Measurements from ENCODE around the gene MARCHF2.
"Not testable (repeated sequence)": the region's sequence is repeated elsewhere in the genome, so short reads cannot be mapped to it uniquely, and the experiment has no call there.

The MARCHF2 gene

DNA sequence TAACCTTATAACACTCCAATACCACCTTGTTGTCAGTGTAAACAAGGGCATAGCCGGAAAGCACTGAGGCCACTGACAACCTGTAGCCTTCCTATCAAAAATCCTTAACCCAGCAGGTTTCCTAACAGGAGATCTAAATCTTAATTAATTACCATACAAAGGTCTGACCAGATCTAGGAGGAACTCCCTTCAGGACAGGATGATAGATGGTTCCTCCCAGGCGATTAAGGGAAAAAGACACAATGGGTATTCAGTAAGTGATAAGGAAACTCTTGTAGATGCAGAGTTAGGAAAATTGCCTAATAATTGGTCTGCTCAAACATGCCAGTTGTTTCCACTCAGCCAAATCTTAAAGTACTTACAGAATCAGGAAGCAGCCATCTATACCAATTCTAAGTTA lies 28.0 kb upstream of the MARCHF2 start:
- H3K4me1 ChIP-seq (ENCODE audit: control insufficient read depth in 2 of 2, insufficient read depth in 1 of 2, low read depth in 1 of 2, low read length in 2 of 2); H2BK5ac ChIP-seq (ENCODE audit: low read length); H2AFZ ChIP-seq (ENCODE audit: low read length); H2BK120ac ChIP-seq (ENCODE audit: low read depth, low read length); H3K4ac ChIP-seq (ENCODE audit: low read length); H2AK5ac ChIP-seq (ENCODE audit: low read depth, low read length); H2BK15ac ChIP-seq (ENCODE audit: low read length); H2BK12ac ChIP-seq (ENCODE audit: low read length); H3K4me3 ChIP-seq (ENCODE audit: low read length in 2 of 2); H3K27ac ChIP-seq (replicated peaks; ENCODE audit: low read length); H3K9me3 ChIP-seq (replicated peaks in 1 of 2; ENCODE audit: control insufficient read depth in 2 of 2, insufficient read depth in 1 of 2, low read depth in 1 of 2, low read length in 2 of 2); H3K23ac ChIP-seq (ENCODE audit: low read depth, low read length, poor library complexity); DNase-seq (ENCODE audit: low spot score); H3K36me3 ChIP-seq (replicated peaks in 1 of 2; ENCODE audit: control insufficient read depth in 2 of 2, insufficient read depth in 2 of 2, low read length in 2 of 2); H4K8ac ChIP-seq (ENCODE audit: low read depth, low read length); H3K9ac ChIP-seq (ENCODE audit: low read depth, low read length, poor library complexity); H3K18ac ChIP-seq (ENCODE audit: low read length); H3K4me2 ChIP-seq (ENCODE audit: insufficient read depth, low read length, poor library complexity, severe bottlenecking); H3K79me1 ChIP-seq (ENCODE audit: low read depth, low read length); H4K91ac ChIP-seq (ENCODE audit: low read depth, low read length, poor library complexity); H3K14ac ChIP-seq (ENCODE audit: low read length); H3K27me3 ChIP-seq (ENCODE audit: control insufficient read depth in 3 of 3, insufficient read depth in 3 of 3, low read depth in 1 of 3, low read length in 3 of 3): not testable (repeated sequence)
- WGBS, 2 donors (ENCODE audit: extremely low coverage in 2 of 2, insufficient read length in 2 of 2, insufficient replicate concordance in 1 of 2), result no CpG with 5 or more reads among the region's 2 CpGs

DNA sequence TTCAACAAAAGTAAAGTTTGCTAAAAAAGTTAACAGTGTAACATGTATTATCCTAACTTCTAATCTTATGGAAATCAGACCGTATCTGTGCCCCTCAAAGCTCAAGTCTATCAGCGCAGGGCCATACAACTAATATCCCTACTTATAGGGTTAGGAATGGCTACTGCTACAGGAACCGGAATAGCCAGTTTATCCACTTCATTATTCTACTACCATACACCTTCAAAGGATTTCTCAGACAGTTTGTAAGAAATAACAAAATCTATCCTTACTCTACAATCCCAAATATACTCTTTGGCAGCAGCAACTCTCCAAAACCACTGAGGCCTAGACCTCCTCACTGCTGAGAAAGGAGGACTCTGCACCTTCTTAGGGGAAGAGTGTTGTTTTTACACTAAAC lies 27.5 kb upstream of the MARCHF2 start:
- not testable (repeated sequence) for H3K9me3 ChIP-seq (replicated peaks in 1 of 2; ENCODE audit: control insufficient read depth in 2 of 2, insufficient read depth in 1 of 2, low read depth in 1 of 2, low read length in 2 of 2); H3K18ac ChIP-seq (ENCODE audit: low read length); H2AFZ ChIP-seq (ENCODE audit: low read length); H3K27me3 ChIP-seq (ENCODE audit: control insufficient read depth in 3 of 3, insufficient read depth in 3 of 3, low read depth in 1 of 3, low read length in 3 of 3); H2BK15ac ChIP-seq (ENCODE audit: low read length); H3K36me3 ChIP-seq (replicated peaks in 1 of 2; ENCODE audit: control insufficient read depth in 2 of 2, insufficient read depth in 2 of 2, low read length in 2 of 2); H3K14ac ChIP-seq (ENCODE audit: low read length); H4K8ac ChIP-seq (ENCODE audit: low read depth, low read length); H2AK5ac ChIP-seq (ENCODE audit: low read depth, low read length); H3K4ac ChIP-seq (ENCODE audit: low read length); H2BK120ac ChIP-seq (ENCODE audit: low read depth, low read length); H3K23ac ChIP-seq (ENCODE audit: low read depth, low read length, poor library complexity); H3K4me3 ChIP-seq (ENCODE audit: low read length in 2 of 2); H3K4me1 ChIP-seq (ENCODE audit: control insufficient read depth in 2 of 2, insufficient read depth in 1 of 2, low read depth in 1 of 2, low read length in 2 of 2); H3K9ac ChIP-seq (ENCODE audit: low read depth, low read length, poor library complexity); DNase-seq (ENCODE audit: low spot score); H3K79me1 ChIP-seq (ENCODE audit: low read depth, low read length); H2BK5ac ChIP-seq (ENCODE audit: low read length); H3K27ac ChIP-seq (replicated peaks; ENCODE audit: low read length); H3K4me2 ChIP-seq (ENCODE audit: insufficient read depth, low read length, poor library complexity, severe bottlenecking); H4K91ac ChIP-seq (ENCODE audit: low read depth, low read length, poor library complexity); H2BK12ac ChIP-seq (ENCODE audit: low read length)
- no CpG with 5 or more reads among the region's 3 CpGs for WGBS, 2 donors (ENCODE audit: extremely low coverage in 2 of 2, insufficient read length in 2 of 2, insufficient replicate concordance in 1 of 2)

DNA sequence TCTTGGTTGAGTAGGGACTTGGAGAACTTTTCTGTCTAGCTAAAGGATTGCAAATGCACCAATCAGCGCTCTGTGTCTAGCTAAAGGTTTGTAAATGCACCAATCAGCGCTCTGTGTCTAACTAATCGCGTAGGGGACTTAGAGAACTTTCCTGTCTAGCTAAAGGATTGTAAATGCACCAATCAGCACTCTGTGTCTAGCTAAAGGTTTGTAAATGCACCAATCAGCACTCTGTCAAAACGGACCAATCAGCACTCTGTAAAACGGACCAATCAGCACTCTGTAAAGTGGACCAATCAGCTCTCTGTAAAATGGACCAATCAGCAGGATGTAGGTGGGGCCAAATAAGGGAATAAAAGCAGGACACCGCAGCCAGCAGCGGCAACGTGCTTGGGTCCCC lies 26.7 kb upstream of the MARCHF2 start:
- H3K4ac ChIP-seq (ENCODE audit: low read length); H3K4me3 ChIP-seq (ENCODE audit: low read length in 2 of 2); H3K4me2 ChIP-seq (ENCODE audit: insufficient read depth, low read length, poor library complexity, severe bottlenecking); H3K14ac ChIP-seq (ENCODE audit: low read length); H4K8ac ChIP-seq (ENCODE audit: low read depth, low read length); H3K36me3 ChIP-seq (replicated peaks in 1 of 2; ENCODE audit: control insufficient read depth in 2 of 2, insufficient read depth in 2 of 2, low read length in 2 of 2); H2BK15ac ChIP-seq (ENCODE audit: low read length); H2AFZ ChIP-seq (ENCODE audit: low read length); H4K91ac ChIP-seq (ENCODE audit: low read depth, low read length, poor library complexity); H3K23ac ChIP-seq (ENCODE audit: low read depth, low read length, poor library complexity); DNase-seq (ENCODE audit: low spot score); H3K79me1 ChIP-seq (ENCODE audit: low read depth, low read length); H3K27ac ChIP-seq (replicated peaks; ENCODE audit: low read length); H3K4me1 ChIP-seq (ENCODE audit: control insufficient read depth in 2 of 2, insufficient read depth in 1 of 2, low read depth in 1 of 2, low read length in 2 of 2); H2AK5ac ChIP-seq (ENCODE audit: low read depth, low read length); H3K9me3 ChIP-seq (replicated peaks in 1 of 2; ENCODE audit: control insufficient read depth in 2 of 2, insufficient read depth in 1 of 2, low read depth in 1 of 2, low read length in 2 of 2); H2BK120ac ChIP-seq (ENCODE audit: low read depth, low read length); H3K18ac ChIP-seq (ENCODE audit: low read length); H3K9ac ChIP-seq (ENCODE audit: low read depth, low read length, poor library complexity); H2BK5ac ChIP-seq (ENCODE audit: low read length); H3K27me3 ChIP-seq (ENCODE audit: control insufficient read depth in 3 of 3, insufficient read depth in 3 of 3, low read depth in 1 of 3, low read length in 3 of 3); H2BK12ac ChIP-seq (ENCODE audit: low read length): not testable (repeated sequence)
- no CpG with 5 or more reads among the region's 9 CpGs for WGBS, 2 donors (ENCODE audit: extremely low coverage in 2 of 2, insufficient read length in 2 of 2, insufficient replicate concordance in 1 of 2)

DNA sequence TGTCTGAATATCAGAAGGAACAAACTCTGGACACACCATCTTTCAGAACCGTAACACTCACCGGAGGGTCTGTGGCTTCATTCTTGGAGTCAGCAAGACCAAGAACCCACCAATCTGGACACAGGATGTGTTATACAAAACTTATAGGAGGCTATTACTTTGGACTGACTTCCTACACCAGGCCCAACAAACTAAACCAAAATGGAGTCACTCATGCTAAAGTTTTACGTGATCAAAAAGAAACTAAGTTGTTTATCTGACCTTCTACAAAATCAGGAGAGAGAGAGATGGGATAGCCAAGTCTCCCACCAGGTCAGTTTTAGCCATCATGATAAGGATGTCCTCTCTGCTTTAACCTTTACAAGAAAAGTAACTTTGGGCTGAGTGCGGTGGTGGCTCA lies 26.1 kb upstream of the MARCHF2 start:
- H3K9me3 ChIP-seq (replicated peaks in 1 of 2; ENCODE audit: control insufficient read depth in 2 of 2, insufficient read depth in 1 of 2, low read depth in 1 of 2, low read length in 2 of 2), result no peaks in the 10 kb centered on the region
- H3K14ac ChIP-seq (ENCODE audit: low read length), result no peak overlapping the region
- no peak overlapping the region for H3K23ac ChIP-seq (ENCODE audit: low read depth, low read length, poor library complexity)
- H3K27me3 ChIP-seq (ENCODE audit: control insufficient read depth in 3 of 3, insufficient read depth in 3 of 3, low read depth in 1 of 3, low read length in 3 of 3), result no peaks in the 10 kb centered on the region
- H2BK15ac ChIP-seq (ENCODE audit: low read length), result no peak overlapping the region
- H3K79me1 ChIP-seq (ENCODE audit: low read depth, low read length), result peaks cover 7% of the 10 kb centered on the region
- H3K36me3 ChIP-seq (replicated peaks in 1 of 2; ENCODE audit: control insufficient read depth in 2 of 2, insufficient read depth in 2 of 2, low read length in 2 of 2), result peaks cover 0 to 7% of the 10 kb centered on the region in 2 donors
- no peak overlapping the region for H3K4me3 ChIP-seq (ENCODE audit: low read length in 2 of 2)
- H2AK5ac ChIP-seq (ENCODE audit: low read depth, low read length), result no peak overlapping the region
- H2BK5ac ChIP-seq (ENCODE audit: low read length), result no peak overlapping the region
- WGBS, 2 donors (ENCODE audit: extremely low coverage in 2 of 2, insufficient read length in 2 of 2, insufficient replicate concordance in 1 of 2), result no CpG with 5 or more reads among the region's 4 CpGs
- peaks cover 5 to 9% of the 10 kb centered on the region in 2 donors for H3K4me1 ChIP-seq (ENCODE audit: control insufficient read depth in 2 of 2, insufficient read depth in 1 of 2, low read depth in 1 of 2, low read length in 2 of 2)
- H3K9ac ChIP-seq (ENCODE audit: low read depth, low read length, poor library complexity), result no peak overlapping the region
- DNase-seq (ENCODE audit: low spot score), result no peak
- no peak overlapping the region for H2BK12ac ChIP-seq (ENCODE audit: low read length)
- H2AFZ ChIP-seq (ENCODE audit: low read length), result no peak overlapping the region
- H4K91ac ChIP-seq (ENCODE audit: low read depth, low read length, poor library complexity), result no peak overlapping the region
- no peak overlapping the region for H4K8ac ChIP-seq (ENCODE audit: low read depth, low read length)
- no peak overlapping the region for H3K27ac ChIP-seq (replicated peaks; ENCODE audit: low read length)
- no peak overlapping the region for H2BK120ac ChIP-seq (ENCODE audit: low read depth, low read length)
- no peak overlapping the region for H3K4ac ChIP-seq (ENCODE audit: low read length)
- no peak overlapping the region for H3K4me2 ChIP-seq (ENCODE audit: insufficient read depth, low read length, poor library complexity, severe bottlenecking)
- H3K18ac ChIP-seq (ENCODE audit: low read length), result no peak overlapping the region

All from neuronal stem cell (in vitro differentiated cells).